GM19240 (cell line): ENCODE results near the gene AIG1.
"Not testable (repeated sequence)": the region's sequence is repeated elsewhere in the genome, so short reads cannot be mapped to it uniquely, and the experiment has no call there.

Experiments used
- DNase-seq: peaks from one replicate; pipeline ENCODE4 v3.0.0; 2011; ENCODE audit warnings: low spot score; ENCODE audit not compliant: insufficient read length

AIG1 gene

DNA sequence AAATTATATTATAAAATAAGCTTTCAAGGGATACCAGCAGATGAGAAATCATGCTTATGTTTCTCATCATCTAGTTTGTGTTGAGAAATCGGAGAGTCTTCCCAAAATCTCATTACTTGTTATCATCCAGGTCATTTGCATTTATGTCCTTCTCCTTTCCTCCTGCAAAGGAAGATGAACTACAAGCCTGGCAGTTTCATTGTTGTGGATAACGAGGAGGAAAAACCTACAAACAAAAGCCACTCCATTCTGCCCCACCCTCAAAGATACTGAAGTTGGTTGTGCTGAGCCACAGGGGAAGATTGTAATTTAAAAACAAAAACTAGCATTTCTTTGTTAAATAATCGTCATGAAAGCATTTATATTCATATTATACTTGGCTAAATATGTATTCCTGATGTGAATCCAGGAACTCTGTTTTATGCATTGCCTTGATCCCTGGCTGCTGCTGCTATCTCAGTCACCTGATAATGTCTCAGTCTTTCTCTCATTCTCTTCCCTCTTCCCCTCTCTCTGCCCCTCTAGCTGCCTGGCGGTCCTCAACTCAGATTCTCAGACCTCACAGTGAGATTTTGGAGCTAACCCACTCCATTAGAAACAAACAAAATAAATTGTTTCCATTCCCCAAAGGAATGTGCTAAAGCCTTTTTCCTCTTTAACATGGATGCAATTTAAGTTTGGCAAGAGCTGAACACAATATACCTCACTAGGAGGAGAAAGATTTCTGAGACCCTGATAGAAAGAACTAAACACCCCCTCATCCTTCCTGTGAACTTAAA, 204.5 kb downstream of the AIG1 start:
- DNase-seq = no peak

DNA sequence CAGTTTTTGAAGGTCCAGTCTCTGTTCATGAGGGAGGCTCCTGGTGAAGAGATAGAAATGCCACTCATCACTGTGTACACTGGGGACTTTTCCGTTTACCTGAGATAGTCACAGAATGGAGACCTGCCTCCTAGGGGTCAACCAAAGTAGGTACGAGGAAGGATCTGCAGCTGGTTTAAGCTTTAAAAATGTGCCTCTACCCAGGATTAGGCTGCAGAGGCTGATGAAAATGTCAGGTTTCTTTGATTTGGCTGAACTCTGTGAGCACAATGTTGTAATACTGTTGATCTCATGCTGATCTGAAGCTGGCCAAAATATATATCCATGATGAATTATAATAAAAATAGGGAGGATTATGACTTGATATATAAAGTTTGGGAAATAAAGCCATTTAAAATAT, 207.1 kb downstream of the AIG1 start:
- no peak for DNase-seq

- no peak for DNase-seq
These were observed 207.8 kb downstream of the AIG1 start for GRCh38 chr6:143268439-143268838.

DNA sequence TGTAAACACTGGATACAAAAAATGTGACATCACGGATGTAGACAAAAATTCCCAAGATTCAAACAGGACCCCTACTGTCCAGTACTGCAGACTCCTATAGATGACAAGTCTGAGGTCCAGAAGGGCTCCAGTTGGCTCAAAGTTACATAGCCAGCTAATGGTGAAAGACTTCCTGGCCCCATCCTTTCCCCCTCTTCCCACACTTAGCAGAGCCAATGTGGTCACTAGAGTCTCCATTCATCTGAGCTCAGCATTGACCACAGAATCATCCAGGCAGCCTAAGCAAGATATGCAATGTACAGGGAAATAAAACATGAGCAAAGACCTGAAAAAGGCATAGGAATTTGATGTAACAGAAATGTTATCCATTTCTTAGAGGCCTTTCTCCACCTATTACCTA, 209.3 kb downstream of the AIG1 start:
- DNase-seq = no peak

- no peak for DNase-seq
These were observed 210.3 kb downstream of the AIG1 start for GRCh38 chr6:143271024-143271423.

DNA sequence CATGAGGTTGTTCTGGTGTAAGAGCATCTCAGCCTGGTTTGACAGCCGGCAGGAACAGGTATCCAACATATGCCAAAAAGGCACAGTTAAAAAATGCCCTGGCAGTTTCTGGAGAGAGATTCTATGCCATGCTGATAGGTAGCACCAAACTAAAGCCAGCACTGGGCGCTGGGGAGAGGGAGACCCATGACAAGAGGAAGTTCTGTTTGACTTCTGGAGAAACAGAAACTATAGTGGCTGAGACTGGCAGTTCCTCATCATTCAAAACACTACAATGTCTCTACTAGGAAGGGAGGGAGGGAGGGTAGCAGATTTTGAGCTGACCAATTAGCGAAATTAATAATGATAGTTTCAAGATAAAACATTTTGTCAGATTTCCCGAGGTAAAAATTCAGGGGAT, 215.7 kb downstream of the AIG1 start:
- DNase-seq = peak; percentile 23

DNA sequence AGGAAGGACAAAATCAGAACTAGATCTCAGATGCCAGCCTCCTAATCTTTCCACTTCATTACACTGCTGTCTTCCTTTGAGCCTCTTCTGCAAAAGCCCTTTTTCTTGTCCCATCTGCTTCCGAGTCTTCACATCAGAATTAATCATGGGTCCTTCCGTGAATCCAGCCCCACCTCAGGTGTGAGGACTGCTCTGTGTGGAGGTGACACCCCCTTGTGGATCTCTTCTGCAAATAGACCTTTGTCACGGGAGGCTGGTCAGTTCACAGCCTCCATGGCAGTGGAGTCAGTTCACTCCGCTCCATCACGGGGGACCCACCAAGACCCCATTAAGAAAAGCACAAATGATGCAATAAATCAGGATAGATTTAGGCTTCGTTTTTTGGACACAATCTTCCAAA, 218.7 kb downstream of the AIG1 start:
- no peak for DNase-seq

DNA sequence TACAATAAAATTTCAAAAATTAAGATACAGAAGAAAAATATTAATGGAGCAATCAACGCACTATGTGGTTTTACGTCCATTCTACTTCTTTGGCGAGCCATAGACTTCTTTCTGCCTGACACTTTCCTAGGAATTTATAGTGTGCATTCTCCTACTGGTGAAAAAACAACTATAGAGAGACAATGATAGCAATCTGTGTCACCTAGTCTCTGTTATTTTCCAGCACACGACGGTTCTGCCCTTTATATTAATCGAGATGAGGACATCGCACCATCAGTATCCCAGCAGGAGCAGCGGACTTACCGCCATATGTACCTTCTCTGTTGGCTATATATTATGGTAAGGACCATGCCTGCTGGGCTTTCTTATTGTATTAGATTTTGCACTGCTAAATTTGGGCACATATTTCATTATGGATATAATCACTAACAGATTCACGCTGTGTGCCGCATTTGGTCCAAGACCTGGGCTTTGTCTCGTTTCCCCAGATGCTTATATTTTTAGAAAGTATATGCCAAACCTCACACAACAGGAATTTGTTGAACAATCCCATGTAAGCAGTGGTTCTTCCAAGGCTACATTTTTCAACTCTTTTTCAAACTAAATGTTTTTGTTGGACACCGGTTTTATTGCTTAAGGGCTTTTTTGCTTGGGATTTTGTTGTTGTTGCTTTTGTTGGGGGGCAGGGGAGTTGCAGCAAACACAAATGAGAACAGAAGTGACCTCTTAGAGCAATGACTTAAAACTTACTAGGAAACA, 223.4 kb downstream of the AIG1 start:
- no peak for DNase-seq

DNA sequence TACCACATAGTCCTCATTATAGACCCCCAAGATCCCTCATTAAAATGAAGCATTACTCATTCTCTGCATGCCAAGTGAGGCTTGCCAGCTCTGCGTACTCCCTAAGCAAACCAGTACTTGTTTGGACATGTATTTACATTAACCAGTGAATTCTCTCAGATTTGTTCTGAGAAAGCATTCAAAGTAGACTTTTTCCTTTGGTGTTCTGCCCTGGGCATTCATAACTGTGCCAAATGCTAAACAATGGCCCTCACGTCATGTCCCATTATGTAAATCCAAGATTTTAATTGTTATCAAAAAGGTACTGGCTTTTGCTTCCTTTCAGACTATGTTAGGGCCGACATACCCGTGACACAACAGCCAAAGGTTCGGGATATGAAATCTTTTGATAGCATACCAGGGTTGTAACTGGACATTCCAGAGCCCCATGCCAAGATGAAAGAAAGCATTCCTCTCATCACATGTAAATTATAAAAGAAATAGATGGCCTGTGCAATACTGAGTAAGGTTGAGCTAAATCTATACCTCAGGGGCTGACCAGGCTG, 225.6 kb downstream of the AIG1 start:
- DNase-seq = no peak

DNA sequence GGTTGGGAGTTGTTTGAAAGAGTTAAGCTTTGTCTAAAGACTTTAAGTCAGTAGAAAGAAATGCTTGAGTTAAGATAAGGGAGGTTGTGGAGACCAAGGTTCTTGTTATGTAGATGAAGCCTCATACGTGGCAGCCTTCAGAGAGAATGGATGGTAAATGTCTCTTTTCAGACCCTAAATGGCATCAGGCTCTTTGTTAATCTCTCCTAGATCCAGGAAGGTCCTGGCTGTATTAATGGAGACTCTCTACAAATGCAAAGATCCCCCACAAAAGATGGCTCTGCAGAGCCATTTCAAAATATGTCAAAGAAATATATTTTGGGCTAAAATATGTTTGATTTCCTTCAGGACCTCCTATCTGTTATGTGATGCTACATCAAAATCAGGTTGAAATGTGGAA, 228.2 kb downstream of the AIG1 start:
- no peak for DNase-seq

DNA sequence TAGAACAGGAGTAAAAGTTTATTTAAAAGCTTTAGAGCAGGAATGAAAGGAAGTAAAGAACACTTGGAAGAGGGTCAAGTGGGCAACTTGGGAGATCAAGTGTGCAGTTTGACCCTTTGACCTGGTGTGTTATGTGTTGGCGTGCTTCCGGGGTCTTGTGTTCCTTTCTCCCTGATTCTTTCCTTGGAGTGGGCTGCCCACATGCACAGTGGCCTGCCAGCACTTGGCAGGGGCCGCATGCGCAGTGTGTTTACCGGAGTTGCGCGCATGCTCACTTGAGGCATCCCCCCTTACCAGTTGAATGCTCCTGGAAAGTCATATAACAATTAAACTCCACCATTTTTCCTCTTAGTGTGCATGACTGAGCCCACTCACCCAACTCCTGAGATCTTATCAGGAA, 229.5 kb downstream of the AIG1 start:
- no peak for DNase-seq

DNA sequence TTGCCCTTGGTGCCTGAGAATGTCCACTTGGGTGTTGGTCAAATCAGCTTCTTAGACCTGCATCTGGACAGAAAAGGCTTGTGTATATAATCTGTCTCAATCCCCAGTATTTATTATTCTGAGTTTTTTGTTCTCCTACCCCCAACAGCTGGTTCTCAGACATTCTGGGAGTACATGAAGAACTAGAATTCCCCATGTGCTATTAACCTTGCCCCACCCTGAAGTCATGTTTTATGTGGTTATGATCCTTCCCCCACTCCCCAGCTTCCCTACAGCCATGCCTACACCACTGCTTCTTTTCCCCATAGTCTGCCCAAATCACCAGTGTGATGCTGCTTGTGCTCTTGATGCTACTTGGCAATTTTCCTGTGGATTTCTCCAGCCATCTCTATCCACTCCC, 232.8 kb downstream of the AIG1 start:
- DNase-seq = no peak

- DNase-seq = no peak
These were observed 233.7 kb downstream of the AIG1 start for GRCh38 chr6:143294265-143294860.

GRCh38 chr6:143295932-143296331, 235.2 kb downstream of the AIG1 start:
- DNase-seq = no peak

DNA sequence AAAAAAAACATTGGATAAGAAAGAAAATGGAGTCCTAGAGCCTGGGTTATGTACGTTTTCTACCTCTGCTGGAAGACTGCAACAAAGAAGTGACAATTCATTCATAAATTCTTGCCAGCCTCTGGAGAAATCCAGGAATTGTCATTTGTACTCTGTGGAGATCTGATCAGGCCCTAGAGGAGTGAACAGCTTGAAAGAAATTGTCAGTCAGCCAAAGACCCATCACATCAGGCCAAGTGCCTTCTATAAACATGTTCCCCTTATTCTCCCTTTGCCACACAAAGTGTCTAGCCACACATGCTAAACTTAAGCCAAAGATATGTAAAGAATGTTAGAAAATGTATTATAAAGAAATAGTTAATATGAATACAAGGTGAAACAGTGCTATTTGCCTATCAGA, 237.4 kb downstream of the AIG1 start:
- DNase-seq = no peak

GRCh38 chr6:143299253-143300166, 238.8 kb downstream of the AIG1 start:
- DNase-seq = no peak

DNA sequence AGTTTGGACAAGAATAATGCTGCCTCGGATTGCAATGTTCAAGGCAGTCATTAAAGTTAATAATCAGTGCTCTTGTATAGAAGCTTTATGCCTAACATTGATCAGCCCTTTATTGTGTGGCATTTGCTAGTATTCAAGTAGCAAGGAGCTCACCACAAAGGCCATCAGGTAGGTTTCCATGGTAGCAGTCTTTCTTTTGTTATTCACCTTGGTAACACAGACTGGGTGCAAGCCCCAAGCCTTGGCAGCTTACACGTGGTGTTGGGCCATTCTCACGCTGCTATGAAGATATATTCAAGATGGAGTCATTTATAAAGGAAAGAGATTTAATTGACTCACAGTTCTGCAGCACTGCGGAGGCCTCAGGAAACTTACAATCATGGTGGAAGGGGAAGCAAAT, 240.5 kb downstream of the AIG1 start:
- no peak for DNase-seq

DNA sequence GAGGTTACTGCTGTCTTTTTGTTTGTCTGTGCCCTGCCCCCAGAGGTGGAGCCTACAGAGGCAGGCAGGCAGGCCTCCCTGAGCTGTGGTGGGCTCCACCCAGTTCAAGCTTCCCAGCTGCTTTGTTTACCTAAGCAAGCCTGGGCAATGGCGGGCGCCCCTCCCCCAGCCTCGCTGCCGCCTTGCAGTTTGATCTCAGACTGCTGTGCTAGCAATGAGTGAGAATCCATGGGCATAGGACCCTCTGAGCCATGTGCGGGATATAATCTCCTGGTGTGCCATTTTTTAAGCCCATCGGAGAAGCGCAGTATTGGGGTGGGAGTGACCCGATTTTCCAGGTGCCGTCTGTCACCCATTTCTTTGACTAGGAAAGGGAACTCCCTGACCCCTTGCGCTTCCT, 247.1 kb downstream of the AIG1 start:
- not testable (repeated sequence) for DNase-seq

DNA sequence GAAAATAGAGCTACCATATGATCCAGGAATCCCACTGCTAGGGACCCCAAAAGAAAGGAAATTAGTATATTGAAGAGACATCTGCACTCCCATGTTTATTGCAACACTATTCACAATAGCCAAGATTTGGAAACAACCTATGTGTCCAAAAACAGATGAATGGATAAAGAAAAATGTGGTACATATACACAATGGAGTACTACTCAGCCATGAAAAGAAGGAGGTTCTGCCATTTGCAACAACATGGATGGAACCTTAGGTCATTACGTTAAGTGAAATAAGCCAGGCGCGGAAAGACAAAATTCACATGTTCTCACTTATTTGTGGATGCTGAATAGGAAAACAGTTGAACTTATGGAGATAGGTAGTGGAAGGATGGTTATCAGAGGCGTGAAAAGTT, 252.5 kb downstream of the AIG1 start:
- DNase-seq = no peak

GRCh38 chr6:143321491-143322086, 260.9 kb downstream of the AIG1 start:
- DNase-seq = no peak

- DNase-seq = no peak
These were observed 261.7 kb downstream of the AIG1 start for GRCh38 chr6:143322386-143322785.
